ENCODE results near the gene SCIN. TPM values are rescaled to one million over a fixed set of nuclear protein-coding genes. Genes with fewer than 3 reads are reported as not detected.
"Not testable (repeated sequence)": the region's sequence is repeated elsewhere in the genome, so short reads cannot be mapped to it uniquely, and the experiment has no call there.

Gene SCIN
- polyA plus RNA-seq, 4 donors = 118 to 127 (median 123) TPM

GRCh38 chr7:12686234-12686890, 115.8 kb downstream of the SCIN start:
- DNase-seq (ENCODE audit: low read depth in 4 of 4, low spot score in 2 of 4) = peak; percentile 70 to 77 (median 76)

GRCh38 chr7:12686891-12687717, 116.6 kb downstream of the SCIN start, which contains the start of gene ARL4A:
Gene ARL4A, plus strand, starts transcription at chr7:12687633. Its CDS starts 622 bp downstream, at chr7:12688255.
- DNase-seq (ENCODE audit: low read depth in 4 of 4, low spot score in 2 of 4) = peak; percentile 90 to 98 (median 96)

GRCh38 chr7:12687718-12688171, 117.2 kb downstream of the SCIN start:
- no peak for DNase-seq (ENCODE audit: low read depth in 4 of 4, low spot score in 2 of 4)

GRCh38 chr7:12688485-12689170, 118.1 kb downstream of the SCIN start:
- not testable (repeated sequence) for DNase-seq (ENCODE audit: low read depth in 4 of 4, low spot score in 2 of 4)

- DNase-seq (ENCODE audit: low read depth in 4 of 4, low spot score in 2 of 4) = no peak
Observed at GRCh38 chr7:12689451-12689850, 118.9 kb downstream of the SCIN start.

- DNase-seq (ENCODE audit: low read depth in 4 of 4, low spot score in 2 of 4) = no peak
Observed at GRCh38 chr7:12690041-12690878, 119.7 kb downstream of the SCIN start.

- DNase-seq (ENCODE audit: low read depth in 4 of 4, low spot score in 2 of 4) = not testable (repeated sequence)
Observed at GRCh38 chr7:12691388-12691787, 120.9 kb downstream of the SCIN start.

- DNase-seq (ENCODE audit: low read depth in 4 of 4, low spot score in 2 of 4) = no peak
Observed at GRCh38 chr7:12692035-12692434, 121.5 kb downstream of the SCIN start.

- no peak for DNase-seq (ENCODE audit: low read depth in 4 of 4, low spot score in 2 of 4)
Observed at GRCh38 chr7:12692479-12693259, 122.1 kb downstream of the SCIN start.

GRCh38 chr7:12694817-12695216, 124.3 kb downstream of the SCIN start:
- DNase-seq (ENCODE audit: low read depth in 4 of 4, low spot score in 2 of 4) = no peak

- no peak for DNase-seq (ENCODE audit: low read depth in 4 of 4, low spot score in 2 of 4)
Observed at GRCh38 chr7:12695965-12696364, 125.4 kb downstream of the SCIN start.

GRCh38 chr7:12699299-12699698, 128.8 kb downstream of the SCIN start:
- DNase-seq (ENCODE audit: low read depth in 4 of 4, low spot score in 2 of 4) = no peak

GRCh38 chr7:12701433-12701832, 130.9 kb downstream of the SCIN start:
- no peak for DNase-seq (ENCODE audit: low read depth in 4 of 4, low spot score in 2 of 4)

GRCh38 chr7:12703881-12704280, 133.4 kb downstream of the SCIN start:
- DNase-seq (ENCODE audit: low read depth in 4 of 4, low spot score in 2 of 4) = no peak

GRCh38 chr7:12705878-12706277, 135.4 kb downstream of the SCIN start:
- DNase-seq (ENCODE audit: low read depth in 4 of 4, low spot score in 2 of 4) = no peak

GRCh38 chr7:12706900-12707536, 136.5 kb downstream of the SCIN start:
- DNase-seq (ENCODE audit: low read depth in 4 of 4, low spot score in 2 of 4) = no peak

- DNase-seq (ENCODE audit: low read depth in 4 of 4, low spot score in 2 of 4) = no peak
Observed at GRCh38 chr7:12708314-12708713, 137.8 kb downstream of the SCIN start.

All from left renal cortex interstitium (tissue), 4 donors.